Mucosa of descending colon (tissue), 3 donors: ENCODE data around the gene NCEH1. TPM values are rescaled to one million over a fixed set of nuclear protein-coding genes. Genes with fewer than 3 reads are reported as not detected.
A peak's percentile ranks its signal among the peaks of the same experiment; 100 is the strongest.
"Not testable (repeated sequence)": the region's sequence is repeated elsewhere in the genome, so short reads cannot be mapped to it uniquely, and the experiment has no call there.

Experiments
- ATAC-seq: fragments of 200-7000 bp; cut with Tn5 transposase; one replicate; pipeline ENCODE4 v1.9.1; 2020; ENCODE audit warnings: mild to moderate bottlenecking, moderate library complexity
- DNase-seq, 3 donors: peaks; one replicate each; pipeline ENCODE4 v3.0.0-alpha.2; 2020
- H3K36me3 ChIP-seq: fragments of 200-600 bp; one replicate; pipeline ENCODE4 v1.8.0; 2021; ENCODE audit warnings: low read depth, mild to moderate bottlenecking
- H3K4me1 ChIP-seq: fragments of 200-600 bp; one replicate; pipeline ENCODE4 v1.8.0; 2021; ENCODE audit warnings: low read depth, mild to moderate bottlenecking
- H3K4me3 ChIP-seq: fragments of 200-600 bp; one replicate; pipeline ENCODE4 v1.8.0; 2021; ENCODE audit warnings: mild to moderate bottlenecking
- H3K9me3 ChIP-seq: fragments of 200-600 bp; one replicate; pipeline ENCODE4 v1.8.0; 2021; ENCODE audit warnings: mild to moderate bottlenecking
- intact Hi-C, 2 donors: fragments of 100-400 bp; cut with DNase I in 1 of 2; cut with micrococcal nuclease in 1 of 2; formaldehyde crosslinking; loops; one replicate each; pipeline versions ENCODE4 v1.11.0 to v1.11.1; 2022; cut with DNase I, micrococcal nuclease
- total RNA-seq, 3 donors: library from RNA; stranded (reverse); fragmentation: NEBNext Ultra II Directional in 2 of 3; extraction: Animal tissue kit (Norgen Biotek cat#: 25700) in 2 of 3; gene quantifications; one replicate each; pipeline versions ENCODE4 v1.2.1 to v1.2.4, GENCODE V29; 2021 to 2023
- TF ChIP-seq, protein P1 (sequence below): fragments of 200-600 bp; IDR thresholded peaks from one replicate; pipeline ENCODE4 v1.8.0; 2022; ENCODE audit warnings: antibody characterized with exemption, mild to moderate bottlenecking
- donor health status: DM: no; HTN: no; CAD: no; lungs with moderate emphysema.
- donor health status: DM: no; HTN: no; CAD: no.
- donor health status: DM: no; HTN: yes; CAD: no.

Gene NCEH1
- total RNA-seq, 3 donors from 2014 or later = 21.5 to 63.9 (median 53.3) TPM

DNA sequence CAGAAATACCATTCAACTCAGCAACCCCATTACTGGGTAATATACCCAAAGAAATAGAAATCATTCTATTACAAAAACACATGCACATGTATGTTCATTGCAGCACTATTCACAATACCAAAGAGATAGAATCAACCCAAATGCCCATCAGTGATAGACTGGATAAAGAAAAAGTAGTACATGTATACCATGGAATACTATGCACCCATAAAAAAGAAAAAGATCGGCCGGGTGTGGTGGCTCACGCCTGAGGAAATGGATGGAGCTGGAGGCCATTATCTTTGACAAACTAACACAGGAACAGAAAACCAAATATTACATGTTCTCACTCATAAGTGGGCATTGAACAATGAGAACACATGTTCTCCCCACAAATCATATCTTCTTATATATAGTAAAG, 112.0 kb downstream of the NCEH1 start:
- DNase-seq (no peak), ATAC-seq (no peak)
- TF ChIP-seq, protein P1, sequence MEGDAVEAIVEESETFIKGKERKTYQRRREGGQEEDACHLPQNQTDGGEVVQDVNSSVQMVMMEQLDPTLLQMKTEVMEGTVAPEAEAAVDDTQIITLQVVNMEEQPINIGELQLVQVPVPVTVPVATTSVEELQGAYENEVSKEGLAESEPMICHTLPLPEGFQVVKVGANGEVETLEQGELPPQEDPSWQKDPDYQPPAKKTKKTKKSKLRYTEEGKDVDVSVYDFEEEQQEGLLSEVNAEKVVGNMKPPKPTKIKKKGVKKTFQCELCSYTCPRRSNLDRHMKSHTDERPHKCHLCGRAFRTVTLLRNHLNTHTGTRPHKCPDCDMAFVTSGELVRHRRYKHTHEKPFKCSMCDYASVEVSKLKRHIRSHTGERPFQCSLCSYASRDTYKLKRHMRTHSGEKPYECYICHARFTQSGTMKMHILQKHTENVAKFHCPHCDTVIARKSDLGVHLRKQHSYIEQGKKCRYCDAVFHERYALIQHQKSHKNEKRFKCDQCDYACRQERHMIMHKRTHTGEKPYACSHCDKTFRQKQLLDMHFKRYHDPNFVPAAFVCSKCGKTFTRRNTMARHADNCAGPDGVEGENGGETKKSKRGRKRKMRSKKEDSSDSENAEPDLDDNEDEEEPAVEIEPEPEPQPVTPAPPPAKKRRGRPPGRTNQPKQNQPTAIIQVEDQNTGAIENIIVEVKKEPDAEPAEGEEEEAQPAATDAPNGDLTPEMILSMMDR = no peak
- Histone ChIP-seq H3K4me3 (no peak overlapping the region), H3K4me1 (peaks cover 20% of the 10 kb centered on the region), H3K36me3 (no peaks in the 10 kb centered on the region), H3K9me3 (no peaks in the 10 kb centered on the region)
- intact Hi-C loops = loop anchor here in 1 of 2 donors (10.0 kb wide), 1 partner anchor 114 kb away; no protein-coding TSS in a partner anchor

GRCh38 chr3:172596394-172596706, 114.5 kb downstream of the NCEH1 start:
- no peaks in the 10 kb centered on the region for H3K36me3 ChIP-seq

DNA sequence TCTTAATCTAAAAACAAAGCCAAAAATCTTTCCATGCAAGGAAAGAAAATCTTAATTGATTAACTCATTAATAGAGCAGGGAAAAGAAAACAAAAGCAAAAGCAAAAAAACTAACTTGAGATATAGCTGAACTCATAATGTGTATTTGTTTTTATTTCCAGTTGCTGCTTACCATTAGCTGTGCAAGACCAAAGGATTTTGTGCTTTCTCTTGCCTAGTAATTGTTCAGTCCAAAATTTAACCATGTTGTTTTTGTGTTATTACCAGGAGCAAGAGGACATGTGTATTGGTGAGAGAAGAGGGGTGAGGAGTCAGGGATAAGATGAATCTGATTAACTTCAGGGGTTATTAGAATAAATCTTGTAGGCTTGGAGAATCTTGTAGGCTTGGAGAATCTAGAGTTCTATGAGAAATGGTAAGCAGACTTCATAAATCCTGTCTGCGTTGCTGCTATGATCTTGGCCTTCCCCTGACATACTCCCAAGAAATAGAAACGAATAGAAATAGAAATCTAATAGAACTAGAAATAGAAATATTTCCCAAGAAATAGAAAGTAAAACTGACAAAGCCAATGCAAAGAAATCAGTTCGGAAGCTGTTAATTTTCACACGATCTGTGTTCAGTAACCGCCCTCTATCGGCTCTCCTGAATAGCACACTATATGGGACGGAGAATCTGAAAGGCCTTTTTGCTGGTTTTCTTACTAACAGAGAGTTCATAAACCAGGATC, 115.0 kb downstream of the NCEH1 start:
- ATAC-seq (peak; percentile 75), DNase-seq (peak in 1 of 3 donors; percentile 67)
- Histone ChIP-seq H3K9me3 (no peaks in the 10 kb centered on the region), H3K4me3 (no peak overlapping the region), H3K4me1 (peaks cover 19% of the 10 kb centered on the region), H3K36me3 (no peaks in the 10 kb centered on the region)
- TF ChIP-seq, protein P1 = peak; percentile 76
- intact Hi-C loops = loop anchor here in 1 of 2 donors (10.0 kb wide), 1 partner anchor 111 kb away; no protein-coding TSS in a partner anchor

More at GRCh38 chr3:172596394-172596706, 114.5 kb downstream of the NCEH1 start:
- peaks cover 23% of the 10 kb centered on the region for H3K4me1 ChIP-seq
- ATAC-seq = no peak
- H3K4me3 ChIP-seq = no peak overlapping the region
- intact Hi-C loops = loop anchor here in 1 of 2 donors (10.0 kb wide), 1 partner anchor 112 kb away; no protein-coding TSS in a partner anchor
- no peaks in the 10 kb centered on the region for H3K9me3 ChIP-seq
- TF ChIP-seq, protein P1 = no peak
- no peak for DNase-seq

DNA sequence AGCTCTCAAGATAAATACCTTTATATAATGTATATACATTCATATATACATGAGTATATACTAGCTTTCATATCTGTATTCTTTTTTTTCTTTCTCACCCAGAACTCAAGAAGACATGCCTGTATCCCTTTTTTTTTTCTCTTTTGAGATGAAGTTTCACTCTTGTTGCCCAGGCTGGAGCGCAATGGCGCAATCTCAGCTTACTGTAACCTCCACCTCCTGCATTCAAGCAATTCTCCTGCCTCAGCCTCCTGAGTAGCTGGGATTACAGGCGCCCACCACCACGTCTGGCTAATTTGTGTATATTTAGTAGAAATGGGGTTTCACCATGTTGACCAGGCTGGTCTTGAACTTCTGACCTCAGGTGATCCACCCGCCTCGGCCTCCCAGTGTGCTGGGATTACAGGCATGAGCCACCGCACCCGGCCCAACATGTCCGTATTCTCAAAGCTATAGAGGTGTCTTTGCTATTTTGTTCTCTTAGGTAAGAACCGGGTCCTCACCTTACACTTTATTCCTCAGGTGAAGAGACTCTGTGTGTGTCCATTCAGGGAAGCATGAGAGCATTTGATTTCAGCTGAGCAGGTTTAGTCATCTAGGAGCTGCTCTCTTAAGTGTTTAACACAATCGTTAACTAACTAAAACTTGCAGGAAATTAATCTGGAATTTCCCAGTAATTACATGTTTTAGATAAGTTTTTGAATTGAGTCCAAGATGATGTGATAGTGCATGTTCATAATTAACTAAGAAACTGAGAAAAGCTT, 115.8 kb downstream of the NCEH1 start:
- H3K36me3 ChIP-seq, H3K9me3 ChIP-seq, H3K4me3 ChIP-seq: not testable (repeated sequence)
- intact Hi-C loops = loop anchor here in 1 of 2 donors (10.0 kb wide), 1 partner anchor 110 kb away; no protein-coding TSS in a partner anchor
- DNase-seq (peak in 2 of 3 donors; percentile 33 to 55), ATAC-seq (peak; percentile 60)
- H3K4me1 ChIP-seq = peaks cover 17% of the 10 kb centered on the region

DNA sequence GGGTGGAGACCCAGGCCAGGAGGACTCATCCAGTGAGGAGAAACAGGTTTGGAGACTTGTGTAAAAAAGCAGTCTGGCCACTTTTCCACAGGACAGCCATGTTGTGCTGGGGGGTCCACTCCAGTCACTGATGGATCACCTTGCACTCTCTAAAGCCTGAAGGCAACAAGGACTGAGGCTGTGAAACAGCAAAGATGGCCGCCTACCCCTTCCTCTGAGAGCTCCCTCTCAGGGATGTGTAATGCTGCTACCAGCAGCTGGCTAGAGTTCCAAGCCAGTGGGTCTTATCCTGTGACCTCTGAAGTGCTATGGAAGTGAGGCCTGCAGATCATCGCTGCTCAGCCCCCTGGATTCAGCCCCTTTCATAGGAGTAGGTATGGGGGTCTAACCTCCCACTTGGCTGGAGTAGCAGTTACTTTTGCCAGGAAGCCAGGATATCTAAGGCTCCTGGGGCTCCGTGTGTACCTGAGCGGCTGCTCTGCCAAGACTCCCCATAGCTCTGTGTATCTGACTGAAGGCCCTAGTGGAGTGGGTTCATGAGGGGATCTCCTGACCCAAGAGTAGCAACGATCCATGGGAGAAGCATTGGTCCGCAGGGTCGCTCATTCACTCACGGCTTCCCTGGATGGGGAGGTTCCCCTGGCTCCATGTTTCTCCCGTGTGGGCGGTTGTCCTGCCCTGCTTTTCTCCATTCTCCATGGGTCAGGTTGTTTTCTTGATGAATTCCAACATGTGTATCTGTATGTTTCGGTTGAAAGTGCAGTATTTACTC, 117.8 kb downstream of the NCEH1 start:
- Histone ChIP-seq H3K36me3 (no peaks in the 10 kb centered on the region), H3K4me3 (no peak overlapping the region), H3K4me1 (peaks cover 17% of the 10 kb centered on the region), H3K9me3 (no peaks in the 10 kb centered on the region)
- ATAC-seq (no peak), DNase-seq (no peak)
- TF ChIP-seq, protein P1 = no peak
- intact Hi-C loops = loop anchor here in 1 of 2 donors (10.0 kb wide), 1 partner anchor 108 kb away; no protein-coding TSS in a partner anchor
